HG02571 (cell line): Measurements from ENCODE around the gene ATP2A2.
"Not testable (repeated sequence)": the region's sequence is repeated elsewhere in the genome, so short reads cannot be mapped to it uniquely, and the experiment has no call there.

Experiments used
- ATAC-seq: cut with Tn5 transposase; IDR thresholded peaks from one replicate; pipeline ENCODE4 v1.9.1; 2021; ENCODE audit warnings: mild to moderate bottlenecking, moderate library complexity; ENCODE audit not compliant: unreplicated experiment

ATP2A2 gene

DNA sequence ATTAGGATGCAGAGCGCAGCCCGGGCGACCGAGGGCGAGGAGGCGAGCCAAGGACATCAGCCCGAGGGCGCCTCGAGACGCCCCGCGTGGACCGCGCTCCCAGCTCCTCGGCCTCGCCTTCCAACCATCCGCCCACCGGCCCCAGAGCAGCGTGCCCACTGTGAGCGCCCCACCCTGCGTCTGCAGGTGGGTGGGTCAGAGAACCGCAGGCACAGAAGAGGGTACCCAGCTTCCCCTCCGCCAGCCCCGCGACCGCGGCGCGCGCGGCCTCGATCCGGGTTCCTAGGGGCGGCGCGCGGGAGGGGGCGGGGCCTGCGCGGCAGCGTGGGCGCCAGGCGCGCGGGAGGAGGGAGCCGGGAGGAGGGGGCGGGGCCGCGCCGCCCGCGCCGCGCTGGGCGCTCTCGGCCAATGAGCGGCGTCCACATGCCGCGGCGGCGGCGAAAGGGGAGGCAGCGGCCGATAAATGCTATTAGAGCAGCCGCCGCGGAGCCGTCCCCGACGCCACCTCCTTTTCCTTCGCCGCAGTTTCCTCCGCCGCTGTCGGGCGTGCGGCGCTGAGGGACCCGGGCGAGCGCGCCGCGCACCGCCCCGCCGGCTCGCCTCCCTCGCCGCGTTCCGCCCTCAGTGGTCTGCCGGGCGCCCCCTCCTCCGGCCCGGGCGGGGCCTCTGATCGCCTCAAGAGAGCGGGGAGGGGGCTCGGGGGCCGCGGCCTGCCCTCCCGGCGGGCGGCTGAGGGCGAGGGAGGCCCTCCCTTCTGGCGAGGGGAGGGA, at the start of gene ATP2A2:
ATP2A2 (plus strand) TSS at position 469 of the 770 bp plus-strand sequence. CDS start 543 bp downstream, outside the sequence.
- peak; percentile 71 for ATAC-seq

DNA sequence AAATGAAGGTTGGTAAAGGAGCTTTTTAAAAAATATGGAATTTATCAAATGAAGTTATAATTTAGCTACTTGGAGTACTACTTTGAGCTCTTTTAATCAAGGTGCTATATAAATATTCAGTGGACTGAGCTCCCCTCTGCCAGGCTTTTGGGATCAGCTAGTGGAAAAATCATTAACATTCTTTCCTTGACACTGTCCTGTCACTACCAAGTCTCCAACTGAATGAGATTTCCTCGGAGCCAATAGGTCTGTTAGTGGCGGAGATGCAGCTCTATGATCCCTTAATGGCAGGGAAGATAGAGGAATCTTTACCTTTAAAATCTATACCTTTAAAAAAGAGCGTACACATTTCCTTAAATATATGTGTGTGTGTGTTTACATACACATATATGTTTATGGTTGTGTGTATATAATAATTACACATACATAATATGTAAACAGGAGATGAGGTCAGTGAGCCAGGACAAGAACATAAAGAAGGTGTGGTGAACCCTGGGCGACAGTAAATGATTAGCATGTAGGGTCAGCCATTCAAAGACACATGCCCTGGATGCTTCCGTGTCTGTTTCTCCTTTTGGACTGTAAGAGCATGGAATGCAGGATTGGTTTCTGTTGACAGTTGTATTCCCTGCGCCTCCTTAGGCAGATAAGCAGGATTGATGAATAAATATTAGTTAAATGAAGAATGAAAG, 47.7 kb upstream of the ATP2A2 start:
- ATAC-seq, result no peak

DNA sequence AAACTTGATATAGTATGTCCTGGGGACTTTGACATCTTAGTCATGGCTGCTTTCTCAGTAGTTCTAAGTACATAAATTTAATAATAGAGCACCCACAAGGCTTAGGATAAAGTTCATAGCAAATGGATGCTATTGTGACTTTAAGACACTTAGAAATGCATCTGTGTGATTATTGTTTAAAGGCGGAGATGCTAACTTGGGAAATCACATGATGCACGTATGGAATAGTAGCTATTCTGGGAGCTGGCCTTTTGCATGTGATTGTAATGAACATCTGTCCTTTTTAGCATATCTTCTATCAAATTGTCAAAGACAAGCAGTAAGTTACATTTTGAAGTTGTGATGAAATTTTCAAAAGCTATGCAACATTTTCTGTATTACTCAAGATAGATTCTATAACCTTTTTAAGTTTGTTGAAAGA, 46.7 kb upstream of the ATP2A2 start:
- ATAC-seq, result no peak

DNA sequence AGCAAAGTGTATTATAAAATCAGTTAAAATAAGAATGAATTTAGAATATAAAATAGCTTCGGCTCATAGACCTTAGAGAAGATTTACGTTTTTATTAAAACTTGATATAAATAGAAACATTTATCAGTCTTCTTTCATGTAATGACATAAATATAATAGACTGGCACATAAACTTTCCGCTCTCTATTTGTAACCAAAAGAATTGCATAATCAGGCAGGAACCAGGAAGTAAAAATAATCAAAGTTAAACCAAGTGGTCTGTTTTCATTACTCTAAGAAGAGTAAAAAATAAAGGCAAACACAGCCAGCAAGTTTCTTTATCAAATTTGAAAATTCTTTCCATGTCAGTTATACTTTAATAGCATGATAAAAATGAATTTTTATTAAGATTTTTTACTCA, 46.3 kb upstream of the ATP2A2 start:
- no peak for ATAC-seq

DNA sequence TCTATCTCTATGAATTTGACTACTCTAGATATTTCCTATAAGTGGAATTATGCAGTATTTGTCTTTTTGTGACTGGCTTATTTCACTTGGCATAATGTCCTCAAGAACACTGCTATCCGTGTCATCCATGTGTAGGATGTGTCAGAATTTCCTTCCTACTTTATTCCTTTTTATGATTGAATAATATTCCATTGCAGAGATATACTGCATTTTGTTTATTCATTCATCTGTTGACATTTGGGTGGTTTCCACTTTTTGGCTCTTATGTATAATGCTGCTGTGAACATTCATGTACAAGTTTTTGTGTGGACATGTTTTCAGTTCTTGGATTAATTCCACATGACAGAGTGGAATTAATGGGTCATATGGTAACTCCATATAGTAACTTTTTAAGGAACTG, 45.7 kb upstream of the ATP2A2 start:
- ATAC-seq, result no peak

DNA sequence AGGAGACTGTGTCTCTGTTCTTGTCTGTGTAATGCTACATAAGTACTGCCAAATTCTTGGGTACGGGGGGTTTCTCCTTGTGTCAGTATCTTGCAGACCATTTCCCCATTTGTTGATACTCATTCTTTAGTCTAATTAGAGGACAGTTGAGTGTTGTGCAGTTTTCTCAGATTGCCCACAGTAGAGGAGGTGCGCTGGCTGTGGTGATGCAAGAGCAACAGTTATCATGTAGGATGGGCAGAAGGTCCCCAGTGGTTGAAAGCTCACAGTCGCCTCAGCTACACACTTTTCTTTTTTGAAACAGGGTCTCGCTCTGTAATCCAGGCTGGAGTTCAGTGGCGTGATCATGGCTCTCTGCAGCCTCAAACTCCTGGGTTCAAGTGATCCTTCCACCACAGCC, 37.8 kb upstream of the ATP2A2 start:
- no peak for ATAC-seq

DNA sequence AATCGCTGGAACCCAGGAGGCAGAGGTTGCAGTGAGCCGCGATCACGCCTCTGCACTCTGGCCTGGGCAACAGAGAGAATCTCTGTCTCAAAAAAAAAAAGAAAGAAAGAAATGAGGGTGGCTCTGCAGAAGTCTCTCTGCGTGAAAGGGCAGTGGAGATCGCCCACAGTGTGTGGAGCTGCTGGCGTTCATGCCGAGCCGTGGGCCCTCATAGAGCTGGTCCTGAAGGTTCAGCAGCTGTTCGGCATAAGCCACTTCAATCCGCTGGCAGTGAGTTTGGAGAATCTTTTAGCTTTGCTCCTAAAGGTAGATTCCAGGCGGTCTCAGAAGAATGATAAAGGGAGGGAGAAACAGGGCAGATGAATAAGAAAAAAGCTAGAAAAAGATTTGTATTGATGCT, 36.7 kb upstream of the ATP2A2 start:
- ATAC-seq, result no peak

DNA sequence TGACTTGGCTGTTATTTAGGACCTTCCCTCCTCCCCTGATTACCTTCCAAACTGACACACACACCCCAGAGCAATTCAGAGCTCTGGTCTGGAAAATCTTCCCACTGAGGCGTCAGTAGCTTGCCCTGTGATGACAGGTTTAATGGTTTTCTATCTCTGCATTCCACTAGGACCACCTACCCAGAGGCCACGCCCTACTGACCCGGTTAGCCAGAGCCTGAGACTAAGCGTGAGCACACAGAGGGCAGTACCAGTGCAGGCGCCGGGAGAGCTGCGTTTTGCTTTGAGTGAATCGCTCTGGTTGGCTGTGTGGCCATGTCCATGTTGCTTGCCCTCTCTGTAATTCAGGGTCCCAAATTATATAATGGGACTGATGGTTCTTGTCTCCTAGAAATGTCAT, 36.2 kb upstream of the ATP2A2 start:
- ATAC-seq, result no peak

DNA sequence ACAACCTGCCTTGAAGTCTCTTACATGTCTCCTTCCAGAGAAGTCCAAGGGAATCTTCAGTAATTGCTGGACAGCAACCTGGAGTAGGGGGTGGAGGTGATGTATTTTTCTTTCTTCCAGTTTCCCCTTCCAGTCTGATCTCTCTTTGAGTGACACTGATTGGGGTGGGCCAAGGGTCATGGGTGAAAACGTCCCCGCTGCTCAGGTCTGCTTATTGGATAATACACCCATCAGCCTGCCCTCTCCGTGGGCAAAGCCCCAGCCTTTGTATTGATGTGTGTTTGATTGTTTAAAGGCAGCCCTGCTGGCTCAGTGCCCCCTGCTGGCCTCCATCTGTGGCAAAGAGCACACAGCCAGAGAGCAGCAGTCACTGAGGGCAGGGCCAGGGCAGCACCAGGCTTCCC, 35.7 kb upstream of the ATP2A2 start:
- no peak for ATAC-seq

DNA sequence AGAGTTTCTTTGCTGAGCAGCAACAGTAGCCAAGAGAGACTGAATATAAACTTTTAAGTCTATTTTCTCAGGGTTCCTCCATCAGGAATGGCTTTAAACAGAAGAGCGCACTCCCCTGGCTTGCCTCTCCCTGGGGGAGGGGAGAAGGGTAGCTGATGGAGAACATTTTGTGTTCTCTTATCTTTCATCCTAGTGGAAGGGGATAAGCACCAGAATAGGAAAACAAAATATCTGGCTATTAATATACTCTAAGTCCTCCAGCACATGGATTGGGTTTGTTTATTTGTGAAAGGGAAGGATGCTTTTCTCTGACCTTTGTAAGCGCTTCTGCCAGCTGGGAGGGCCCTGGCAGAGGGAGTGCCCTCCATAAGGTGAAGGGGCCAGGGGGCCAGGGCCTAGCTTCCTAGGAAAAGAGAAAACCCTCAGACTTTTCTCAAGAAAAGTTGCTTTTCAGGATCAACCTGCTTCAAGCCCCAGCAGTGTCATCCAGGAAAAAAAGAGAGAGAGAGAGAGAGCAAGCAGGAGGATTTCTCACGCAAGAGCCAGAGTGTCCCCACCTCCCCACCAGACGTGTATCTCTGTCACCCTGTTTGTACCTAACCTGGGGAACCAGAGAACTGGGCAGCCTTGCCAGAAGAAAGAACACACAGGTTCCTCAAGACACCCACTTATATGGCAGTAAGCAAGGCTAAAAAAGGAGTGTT, 34.3 kb upstream of the ATP2A2 start:
- ATAC-seq, result no peak

DNA sequence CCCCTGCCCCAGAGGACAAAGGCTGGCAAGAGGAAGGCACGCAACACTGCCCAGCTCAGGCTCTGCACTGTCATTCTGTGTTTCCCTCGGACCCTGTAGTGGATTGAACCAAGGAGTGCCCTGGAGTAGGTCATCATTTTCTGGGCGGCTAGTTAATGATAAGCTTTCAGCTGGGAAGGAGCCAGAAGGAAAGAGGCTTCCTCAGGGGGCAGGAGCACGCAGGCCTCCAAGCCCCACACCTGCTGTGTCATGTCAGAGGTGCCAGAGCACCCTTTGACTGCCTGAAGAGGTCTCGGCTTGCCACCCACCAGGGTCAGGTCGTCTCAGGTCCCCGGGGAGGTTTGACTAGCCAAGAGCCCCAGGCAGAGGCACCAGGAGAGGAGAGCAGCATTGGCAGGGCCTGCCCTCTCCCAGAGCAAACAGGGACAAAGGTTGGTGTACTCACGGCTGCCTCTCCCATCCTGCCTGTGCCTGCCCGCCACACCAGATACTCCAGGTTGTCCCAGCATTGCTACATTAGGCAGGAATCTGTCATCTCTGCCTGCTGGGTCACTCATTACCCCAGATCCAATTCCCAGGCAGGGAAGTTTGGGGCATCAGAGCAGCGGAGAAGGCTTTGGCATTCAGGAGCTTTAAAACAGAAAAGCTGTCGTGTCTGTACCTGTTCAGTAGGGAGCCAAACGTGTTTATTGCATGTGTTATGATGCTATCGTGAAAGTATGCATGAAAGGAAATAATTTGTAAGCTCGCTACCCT, 33.5 kb upstream of the ATP2A2 start:
- no peak for ATAC-seq

DNA sequence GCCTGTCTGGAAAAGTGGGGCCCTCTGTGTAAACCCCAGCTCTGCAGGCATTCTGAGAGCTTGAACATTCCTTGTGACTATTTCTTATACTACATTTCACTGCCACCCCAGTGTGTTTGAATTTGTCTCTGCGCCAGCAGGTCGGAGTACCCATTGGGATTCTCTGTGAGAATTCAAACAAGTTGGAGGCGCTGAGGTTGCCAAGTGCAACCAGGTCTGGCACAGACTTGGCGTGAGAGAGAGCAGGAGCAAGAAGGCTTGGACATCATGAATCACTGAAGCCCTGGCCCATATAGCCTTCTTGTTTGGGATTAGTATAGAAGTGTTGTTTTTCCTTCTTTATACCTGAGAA, 33.0 kb upstream of the ATP2A2 start:
- ATAC-seq, result no peak

DNA sequence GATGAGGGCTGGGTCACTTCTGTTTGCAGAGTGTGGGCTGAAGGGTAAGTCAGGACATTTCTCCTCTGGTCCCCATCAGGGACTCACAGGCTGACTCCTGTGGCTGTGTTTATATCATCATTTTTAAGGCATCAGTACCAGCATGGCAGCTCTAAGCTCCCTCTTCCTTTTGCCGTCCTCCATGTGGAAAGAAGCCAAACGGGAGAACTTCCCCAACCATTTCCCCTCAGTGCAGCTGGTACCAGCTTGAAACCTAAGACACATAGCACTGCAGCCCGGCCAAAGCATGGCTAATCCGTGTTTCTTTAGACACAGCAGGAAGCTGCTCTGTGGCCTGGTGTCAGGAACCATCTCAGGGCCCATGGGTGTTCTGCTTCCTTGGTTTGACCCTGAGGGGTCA, 31.9 kb upstream of the ATP2A2 start:
- no peak for ATAC-seq

DNA sequence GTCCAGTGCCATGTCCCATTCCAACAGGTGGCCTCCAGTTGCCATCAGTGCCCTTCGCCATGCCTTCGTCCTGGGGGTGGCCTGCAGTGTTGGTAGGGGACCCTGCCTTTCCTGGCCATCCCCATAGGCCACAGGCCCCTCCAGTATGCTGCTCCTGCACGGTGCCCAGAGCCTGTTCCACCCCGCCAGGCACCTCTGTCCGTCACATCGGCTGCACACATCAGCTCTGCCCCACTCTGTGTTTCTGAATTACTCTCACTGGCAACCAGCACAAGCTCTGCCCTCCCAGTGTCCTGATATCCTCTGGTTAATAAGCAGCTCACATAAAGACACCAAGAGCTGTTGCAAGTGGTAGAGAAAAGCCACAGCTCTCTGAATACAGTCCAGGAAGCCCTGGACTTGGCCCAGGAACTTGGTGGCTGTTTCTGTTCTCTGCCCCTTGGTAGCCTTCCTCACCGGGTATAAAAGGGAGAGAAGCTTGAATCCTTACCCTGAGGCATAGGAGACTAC, 31.3 kb upstream of the ATP2A2 start:
- no peak for ATAC-seq

DNA sequence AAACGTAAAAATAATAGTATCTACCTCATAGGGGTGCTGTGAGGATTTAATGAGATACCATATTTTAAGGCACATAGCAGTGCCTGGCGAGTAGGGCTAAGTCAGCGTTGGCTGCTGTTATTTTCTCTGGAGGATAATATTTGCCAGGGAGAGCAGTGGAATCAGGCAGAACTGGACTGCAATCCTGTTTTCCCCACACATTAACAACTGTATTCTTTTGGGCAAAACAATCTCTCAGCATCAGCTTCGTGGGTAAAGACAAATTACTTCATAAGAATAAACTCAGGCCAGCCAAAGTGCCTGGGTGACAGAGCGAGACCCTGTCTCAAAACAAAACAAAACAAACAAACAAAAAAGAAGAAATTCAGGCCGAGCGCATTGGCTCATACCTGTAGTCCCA, 29.7 kb upstream of the ATP2A2 start:
- no peak for ATAC-seq

DNA sequence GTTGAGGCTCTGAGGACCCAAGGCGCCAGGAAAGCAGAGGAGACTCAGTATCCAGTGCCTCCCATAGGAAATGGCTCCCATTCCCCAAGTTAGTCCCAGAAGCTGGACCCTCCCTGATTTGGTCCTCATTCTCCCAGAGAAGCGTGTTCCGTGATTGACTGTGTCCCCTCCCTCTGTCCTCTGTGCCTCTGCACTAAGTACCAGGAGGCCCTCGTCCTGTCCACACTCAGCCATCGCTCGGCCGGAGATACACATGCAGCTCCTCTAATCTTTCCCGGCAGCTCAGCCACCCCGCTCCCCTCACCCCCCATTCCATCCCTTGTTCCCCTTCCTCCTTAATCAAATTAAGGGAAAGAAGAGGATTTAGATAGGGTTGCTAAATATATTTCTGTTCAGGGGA, 28.3 kb upstream of the ATP2A2 start:
- ATAC-seq, result no peak

DNA sequence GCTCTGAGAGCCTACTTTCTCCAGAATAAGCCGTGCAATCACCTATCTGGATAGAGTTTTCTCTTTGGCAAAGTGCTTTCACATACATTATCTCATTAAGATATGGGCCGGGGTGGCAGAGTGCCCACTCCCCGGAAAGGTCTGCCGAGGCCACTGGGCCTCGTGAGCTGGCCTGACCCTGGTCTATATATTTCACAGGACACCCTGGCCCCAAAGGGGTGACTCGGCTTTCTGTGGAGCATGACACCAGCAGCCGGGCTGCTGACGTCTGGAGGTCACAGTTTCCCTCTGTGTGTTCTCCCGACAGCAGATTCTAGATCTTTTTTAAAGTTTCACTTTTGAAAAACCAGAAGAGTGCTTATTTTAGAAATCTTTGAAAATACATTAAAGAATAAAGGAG, 27.9 kb upstream of the ATP2A2 start:
- ATAC-seq, result no peak

DNA sequence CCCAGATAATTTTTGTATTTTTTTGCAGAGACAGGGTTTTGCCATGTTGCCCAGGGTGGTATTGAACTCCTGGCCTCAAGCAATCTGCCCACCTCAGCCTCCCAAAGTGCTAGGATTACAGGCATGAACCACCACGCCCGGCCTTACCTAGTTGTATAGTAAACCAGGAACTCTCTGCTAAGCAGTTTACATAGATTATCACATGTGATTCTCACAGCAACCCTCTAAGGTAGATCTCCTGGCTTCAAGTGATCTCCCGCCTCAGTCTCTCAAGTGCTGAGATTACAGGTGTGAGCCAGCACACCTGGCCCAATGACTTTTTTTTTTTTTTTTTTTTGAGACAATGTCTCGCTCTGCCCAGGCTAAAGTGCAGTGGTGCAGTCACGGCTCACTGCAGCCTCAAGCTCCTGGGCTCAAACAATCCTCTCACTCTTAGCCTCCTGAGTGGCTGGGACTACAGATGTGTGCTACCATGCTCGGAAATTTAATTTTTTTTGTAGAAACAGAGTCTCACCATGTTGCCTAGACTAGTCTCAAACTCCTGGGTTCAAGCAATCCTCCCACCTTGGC, 26.0 kb upstream of the ATP2A2 start:
- ATAC-seq, result no peak

DNA sequence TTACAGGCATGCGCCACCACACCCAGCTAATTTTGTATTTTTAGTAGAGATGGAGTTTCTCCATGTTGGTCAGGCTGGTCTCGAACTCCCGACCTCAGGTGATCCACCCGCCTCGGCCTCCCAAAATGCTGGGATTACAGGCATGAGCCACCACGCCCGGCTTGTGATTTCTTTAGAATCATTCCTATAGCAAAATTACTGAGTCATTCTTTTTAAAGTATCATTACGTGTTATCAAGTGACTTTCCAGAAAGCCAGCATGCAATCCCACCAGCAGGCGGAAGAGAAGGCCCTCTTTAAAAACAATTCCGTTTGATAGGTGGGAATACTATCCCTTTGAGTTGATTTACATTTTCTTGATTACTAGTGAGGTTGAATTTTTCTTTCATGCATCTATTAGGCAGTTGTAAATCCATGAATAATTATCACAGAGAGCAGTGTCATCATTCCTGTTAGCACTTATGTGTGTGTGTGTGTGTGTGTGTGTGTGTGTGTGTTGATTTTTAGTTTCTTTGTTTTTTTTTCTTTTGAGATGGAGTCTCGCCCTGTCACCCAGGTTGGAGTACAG, 25.1 kb upstream of the ATP2A2 start:
- not testable (repeated sequence) for ATAC-seq

DNA sequence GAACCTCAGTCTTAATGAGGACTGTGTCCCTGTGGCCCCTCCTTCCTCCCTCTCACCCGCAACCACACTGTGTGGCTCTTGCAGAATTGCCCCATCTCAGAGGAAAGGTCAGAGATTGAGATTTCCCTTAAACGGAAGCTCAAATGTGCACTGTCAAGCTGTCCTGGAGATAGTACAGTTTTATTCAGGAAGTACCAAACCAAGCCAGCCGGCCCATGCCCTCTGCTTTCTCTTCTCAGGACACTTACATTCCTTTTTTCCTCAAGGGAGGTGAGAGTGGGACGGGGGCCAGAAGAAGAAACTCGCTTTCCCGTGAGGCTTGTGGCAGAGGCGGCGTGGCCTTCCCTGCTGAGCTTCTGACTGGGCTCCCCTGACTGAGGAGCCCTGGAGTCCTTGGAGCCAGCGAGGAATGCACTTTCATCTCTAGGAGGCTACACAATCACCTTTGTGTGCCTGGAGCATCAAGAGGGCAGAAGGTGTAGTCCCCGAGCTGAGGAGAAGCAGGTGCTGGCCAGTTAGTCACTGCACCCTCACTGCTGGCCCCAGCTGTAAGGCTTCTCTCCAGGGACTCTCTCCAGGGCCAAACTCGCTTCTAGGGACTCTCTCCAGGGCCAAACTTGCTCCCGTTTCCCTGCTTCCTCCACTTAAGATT, 24.1 kb upstream of the ATP2A2 start:
- ATAC-seq, result no peak
